HG02981 (cell line): ENCODE data around the gene LARP4.
"Not testable (repeated sequence)": the region's sequence is repeated elsewhere in the genome, so short reads cannot be mapped to it uniquely, and the experiment has no call there.

Experiments
- ATAC-seq: cut with Tn5 transposase; IDR thresholded peaks from one replicate; pipeline ENCODE4 v1.9.1; 2021; ENCODE audit warnings: mild to moderate bottlenecking, moderate library complexity; ENCODE audit not compliant: unreplicated experiment

LARP4 gene

GRCh38 chr12:50477241-50477832, 76.7 kb downstream of the LARP4 start:
- ATAC-seq: no peak

GRCh38 chr12:50482571-50482970, 81.9 kb downstream of the LARP4 start:
- ATAC-seq: no peak

GRCh38 chr12:50483488-50483887, 82.8 kb downstream of the LARP4 start:
- no peak for ATAC-seq

- no peak for ATAC-seq
Observed at GRCh38 chr12:50488801-50489200, 88.1 kb downstream of the LARP4 start.

GRCh38 chr12:50498119-50498518, 97.4 kb downstream of the LARP4 start:
- ATAC-seq: not testable (repeated sequence)

GRCh38 chr12:50504798-50505674, 104.4 kb downstream of the LARP4 start, which contains the start of gene DIP2B:
DIP2B (plus strand) TSS chr12:50504985; CDS start chr12:50505141, 156 bp downstream.
- peak; percentile 64 for ATAC-seq

GRCh38 chr12:50505675-50506530, 105.2 kb downstream of the LARP4 start:
- ATAC-seq: no peak

GRCh38 chr12:50506753-50507473, 106.2 kb downstream of the LARP4 start:
- no peak for ATAC-seq

GRCh38 chr12:50507474-50507838, 106.8 kb downstream of the LARP4 start:
- ATAC-seq: no peak

GRCh38 chr12:50507930-50508329, 107.2 kb downstream of the LARP4 start:
- ATAC-seq: no peak

- ATAC-seq: no peak
Observed at GRCh38 chr12:50508414-50508813, 107.7 kb downstream of the LARP4 start.

- no peak for ATAC-seq
Observed at GRCh38 chr12:50508970-50509663, 108.4 kb downstream of the LARP4 start.

- no peak for ATAC-seq
Observed at GRCh38 chr12:50514526-50515276, 114.0 kb downstream of the LARP4 start.

GRCh38 chr12:50515587-50515986, 114.9 kb downstream of the LARP4 start:
- no peak for ATAC-seq

- peak; percentile 72 for ATAC-seq
Observed at GRCh38 chr12:50517421-50518048, 116.8 kb downstream of the LARP4 start.

- no peak for ATAC-seq
Observed at GRCh38 chr12:50518090-50518489, 117.4 kb downstream of the LARP4 start.

- ATAC-seq: no peak
Observed at GRCh38 chr12:50519353-50519752, 118.7 kb downstream of the LARP4 start.

GRCh38 chr12:50520416-50521207, 119.9 kb downstream of the LARP4 start:
- ATAC-seq: no peak
